AML-193 (cell line): ENCODE data around the gene CDH3.

Experiments used
- DNase-seq, 2 experiments: peaks; one replicate each; lab custom pipeline; 2025; lab: John Stamatoyannopoulos, UW

The CDH3 gene

DNA sequence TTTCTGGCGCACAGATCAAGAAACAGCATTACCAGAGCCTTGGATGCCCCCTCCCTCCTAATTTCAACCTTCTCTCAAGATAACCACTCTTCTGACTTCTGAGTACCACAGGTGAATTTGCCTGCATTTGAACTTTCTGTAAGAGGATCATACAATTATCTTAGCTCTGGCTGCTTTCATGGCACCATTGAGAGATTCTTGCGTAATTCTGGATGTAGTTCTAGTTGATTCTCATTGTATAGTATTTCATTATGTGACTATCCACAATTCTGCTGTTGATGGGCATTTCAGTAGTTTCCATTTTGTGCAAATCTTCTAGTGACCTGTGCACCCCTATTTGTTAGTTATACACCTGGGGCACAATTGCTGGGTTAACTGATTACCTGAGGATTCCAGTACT is 7.5 kb downstream of the CDH3 start:
- DNase-seq, result no peak

GRCh38 chr16:68655806-68656205 is 10.7 kb downstream of the CDH3 start:
- no peak for DNase-seq

DNA sequence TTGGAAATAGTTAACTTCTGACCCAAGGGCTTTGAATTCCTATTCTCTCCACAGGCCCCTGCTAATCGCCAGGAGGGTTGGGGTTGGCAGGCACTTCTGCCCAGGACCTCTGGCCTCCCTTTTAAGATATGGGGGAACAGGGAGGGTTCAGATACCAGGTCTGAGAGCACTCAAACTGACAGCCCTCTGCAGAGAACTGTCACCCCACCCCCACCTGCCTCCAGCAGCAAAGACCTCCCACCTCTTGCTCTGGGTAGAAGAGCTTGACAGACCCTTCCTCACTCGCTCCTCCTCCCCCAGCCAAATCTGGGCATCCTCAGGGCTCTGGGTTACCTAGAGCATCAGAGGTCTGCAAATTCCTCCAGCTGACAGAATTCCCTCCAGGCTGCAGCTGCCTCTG is 11.6 kb downstream of the CDH3 start:
- DNase-seq, result no peak

GRCh38 chr16:68658341-68658973 is 13.3 kb downstream of the CDH3 start:
- no peak for DNase-seq

- no peak for DNase-seq
Observed at GRCh38 chr16:68658974-68659360, 13.9 kb downstream of the CDH3 start.

DNA sequence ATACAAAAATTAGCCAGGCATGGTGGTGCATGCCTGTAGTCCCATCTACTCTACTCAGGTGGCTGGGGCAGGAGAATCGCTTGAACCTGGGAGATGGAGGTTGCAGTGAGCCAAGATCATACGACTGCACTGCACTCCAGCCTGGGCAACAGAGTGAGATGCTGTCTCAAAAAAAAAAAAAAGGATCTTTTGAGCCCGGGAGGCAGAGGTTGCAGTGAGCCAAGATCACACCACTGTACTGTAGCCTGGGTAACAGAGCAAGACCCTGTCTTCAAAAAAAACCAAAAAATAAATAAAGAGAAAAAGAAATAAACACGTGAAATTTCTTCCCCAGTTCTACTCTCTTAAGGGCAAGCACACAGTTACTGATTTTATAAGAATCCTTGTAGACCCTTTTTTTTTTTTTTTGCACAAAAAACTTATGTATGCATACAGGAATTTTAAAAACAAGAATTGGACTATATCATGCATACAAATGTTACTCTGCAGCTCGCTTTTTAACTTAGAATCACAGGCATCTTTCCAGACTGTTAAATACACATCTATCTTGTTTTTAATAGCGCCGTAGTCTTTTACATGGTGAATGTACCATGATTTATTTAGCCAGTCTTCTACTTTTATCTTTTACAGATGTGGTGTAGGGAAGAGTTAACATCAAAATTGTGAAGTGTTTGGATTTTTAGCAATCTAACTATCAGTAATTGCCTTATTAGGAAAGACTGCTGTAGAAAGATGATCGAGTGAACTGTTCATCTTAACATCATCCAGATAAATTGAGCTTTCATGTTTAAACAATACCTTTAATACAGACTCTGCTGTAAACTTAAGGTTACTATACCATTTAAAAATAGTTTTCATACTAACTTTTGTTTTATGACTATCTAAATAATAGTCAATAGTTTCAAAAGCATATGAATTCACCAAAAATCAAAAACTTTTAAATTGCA is 14.6 kb downstream of the CDH3 start:
- no peak for DNase-seq

- DNase-seq, result no peak
Observed at GRCh38 chr16:68660359-68660795, 15.3 kb downstream of the CDH3 start.

GRCh38 chr16:68662035-68662434 is 16.9 kb downstream of the CDH3 start:
- no peak for DNase-seq

- DNase-seq, result no peak
Observed at GRCh38 chr16:68664297-68664696, 19.2 kb downstream of the CDH3 start.

GRCh38 chr16:68665501-68665900 is 20.4 kb downstream of the CDH3 start:
- DNase-seq, result no peak

DNA sequence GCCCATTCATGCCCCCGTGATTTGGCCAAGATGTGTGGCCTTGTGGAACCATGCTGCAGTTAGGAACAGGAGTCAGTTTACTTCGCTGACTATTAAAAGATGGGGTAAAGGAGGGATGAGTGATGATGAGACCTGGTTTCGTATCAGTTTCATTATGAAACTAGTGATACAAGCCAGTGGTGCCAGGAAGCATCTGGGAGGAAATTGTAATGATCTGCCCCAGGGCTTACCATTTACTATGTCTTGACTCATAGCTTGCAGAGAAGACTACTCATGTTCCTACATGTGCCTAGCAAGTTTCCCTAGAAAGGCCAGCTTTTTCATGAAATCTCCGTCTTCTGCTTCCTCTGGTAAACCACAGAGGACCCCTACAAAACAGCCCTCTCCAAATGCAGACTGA is 23.2 kb downstream of the CDH3 start:
- DNase-seq, result no peak

DNA sequence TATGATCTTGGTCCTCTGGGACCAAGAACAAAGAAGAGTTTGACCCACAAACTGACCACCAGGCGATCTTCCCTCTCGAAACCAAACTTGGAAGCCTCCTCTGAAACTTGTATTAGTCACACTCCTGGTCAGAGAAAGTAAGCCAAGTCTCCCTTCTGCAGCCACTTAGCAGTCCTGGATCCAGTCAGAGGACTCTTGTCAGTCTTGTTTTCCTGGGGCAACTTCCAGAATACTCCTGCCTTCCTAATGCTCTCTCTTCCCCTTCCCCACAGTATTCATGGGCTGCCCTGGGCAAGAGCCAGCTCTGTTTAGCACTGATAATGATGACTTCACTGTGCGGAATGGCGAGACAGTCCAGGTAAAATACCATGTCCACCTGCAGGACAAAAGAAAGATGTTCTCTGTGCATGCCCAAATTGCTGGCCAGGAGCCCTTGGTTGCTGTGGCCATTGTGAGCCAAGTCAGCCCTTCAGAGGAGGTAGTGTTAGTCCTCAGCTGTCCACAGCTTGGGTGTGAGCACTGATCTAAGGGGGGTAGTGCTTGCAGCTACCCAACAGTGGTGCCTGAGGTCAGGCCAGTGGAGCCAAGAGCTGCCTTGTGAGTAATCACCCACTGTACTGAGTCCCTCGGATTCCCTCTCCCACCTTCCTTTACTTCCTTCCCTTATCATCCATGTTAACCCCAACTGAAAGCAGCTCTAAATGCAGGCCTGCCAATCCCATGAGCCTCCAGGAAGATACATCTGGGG is 31.2 kb downstream of the CDH3 start:
- DNase-seq, result no peak

GRCh38 chr16:68681038-68681437 is 35.9 kb downstream of the CDH3 start:
- no peak for DNase-seq

DNA sequence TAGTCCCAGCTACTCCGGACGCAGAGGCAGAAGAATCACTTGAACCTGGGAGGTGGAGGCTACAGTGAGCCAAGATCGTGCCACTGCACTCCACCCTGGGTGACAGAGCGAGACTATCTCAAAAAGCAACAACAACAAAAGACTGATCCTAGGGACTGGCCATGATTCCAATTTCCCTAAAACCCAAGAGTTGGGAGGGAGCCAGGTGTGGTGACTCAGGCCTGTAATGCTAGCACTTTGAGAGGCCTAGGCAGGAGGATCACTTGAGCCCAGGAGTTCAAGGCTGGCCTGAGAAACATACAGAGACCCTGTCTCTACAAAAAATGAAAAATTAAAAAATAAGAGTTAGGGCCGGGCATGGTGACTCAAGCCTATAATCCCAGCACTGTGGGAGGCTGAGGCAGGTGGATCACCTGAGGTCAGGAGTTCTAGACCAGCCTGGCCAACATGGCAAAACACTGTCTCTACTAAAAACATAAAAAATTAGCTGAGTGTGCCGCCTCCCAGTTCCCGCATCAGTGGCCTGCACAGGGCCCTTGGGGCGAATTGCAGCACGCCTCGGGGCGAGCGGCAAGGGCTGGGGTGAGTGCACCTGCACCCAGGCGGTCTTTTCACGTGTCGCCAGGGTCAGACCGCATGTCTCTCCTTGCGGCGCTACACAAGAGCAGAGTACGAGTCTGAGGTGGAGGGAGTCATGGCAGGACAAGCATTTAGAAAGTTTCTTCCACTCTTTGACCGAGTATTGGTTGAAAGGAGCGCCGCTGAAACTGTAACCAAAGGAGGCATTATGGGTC is 40.8 kb downstream of the CDH3 start:
- DNase-seq, result no peak

GRCh38 chr16:68686905-68687304 is 41.8 kb downstream of the CDH3 start:
- DNase-seq, result no peak

DNA sequence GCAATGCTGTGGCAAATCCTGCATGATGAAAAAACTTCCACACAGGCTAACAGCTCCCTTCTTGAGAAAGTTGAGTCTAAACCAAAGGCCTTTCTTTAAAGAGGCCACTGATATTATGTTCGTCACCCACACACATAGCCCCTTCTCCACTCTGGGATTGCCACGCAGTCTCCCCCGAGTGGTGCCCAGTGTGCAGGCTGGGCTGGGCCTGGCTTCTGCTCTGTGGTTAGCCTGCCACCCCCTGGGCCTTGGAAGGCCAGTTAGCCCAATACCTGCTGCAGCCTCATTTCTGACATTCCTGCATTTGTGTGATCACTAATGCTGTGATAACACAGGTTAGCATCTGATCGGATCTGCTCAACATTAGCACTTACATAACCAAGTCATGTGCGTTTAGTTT is 44.8 kb downstream of the CDH3 start:
- DNase-seq, result no peak

- no peak for DNase-seq
Observed at GRCh38 chr16:68695575-68695974, 50.5 kb downstream of the CDH3 start.

DNA sequence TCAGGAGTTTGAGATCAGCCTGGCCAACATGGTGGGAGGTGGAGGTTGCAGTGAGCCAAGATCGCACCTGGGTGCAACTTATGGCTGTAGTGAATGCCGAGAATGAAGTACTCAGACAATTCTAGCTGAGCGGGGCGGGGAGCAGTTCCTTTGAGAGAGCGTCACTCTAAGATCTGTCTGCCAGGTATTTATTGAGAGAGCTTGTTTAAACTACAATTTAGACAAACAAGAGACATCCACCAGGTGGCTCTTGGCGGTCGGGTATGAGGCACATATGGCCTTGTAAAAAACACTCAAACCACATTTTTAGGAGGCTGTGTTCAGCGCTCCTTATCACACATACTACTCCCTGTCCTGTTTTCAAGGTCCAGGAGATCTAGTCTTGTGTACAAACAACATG is 51.4 kb downstream of the CDH3 start:
- no peak for DNase-seq

GRCh38 chr16:68698091-68698490 is 53.0 kb downstream of the CDH3 start:
- DNase-seq, result no peak

DNA sequence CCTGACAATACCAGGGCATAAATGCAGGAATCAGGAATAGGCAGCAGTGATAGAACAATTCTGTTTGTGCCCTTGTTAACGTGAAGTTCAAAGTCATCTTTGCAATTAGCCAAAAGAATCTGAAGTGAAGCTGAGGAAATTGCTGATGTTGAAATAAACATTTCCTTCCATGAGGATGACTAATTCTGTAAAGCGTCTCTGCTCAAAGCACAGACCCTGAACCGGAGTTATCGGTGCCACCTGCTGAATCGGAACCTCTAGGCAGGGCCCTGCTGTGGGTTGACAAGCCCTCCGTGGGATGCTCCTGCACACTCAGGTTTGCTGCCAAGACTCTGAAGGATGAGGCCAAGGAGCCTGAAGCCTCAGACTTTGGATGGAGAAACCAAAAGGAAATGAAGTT is 55.0 kb downstream of the CDH3 start:
- DNase-seq, result peak in 1 of 2 experiments; percentile 12

DNA sequence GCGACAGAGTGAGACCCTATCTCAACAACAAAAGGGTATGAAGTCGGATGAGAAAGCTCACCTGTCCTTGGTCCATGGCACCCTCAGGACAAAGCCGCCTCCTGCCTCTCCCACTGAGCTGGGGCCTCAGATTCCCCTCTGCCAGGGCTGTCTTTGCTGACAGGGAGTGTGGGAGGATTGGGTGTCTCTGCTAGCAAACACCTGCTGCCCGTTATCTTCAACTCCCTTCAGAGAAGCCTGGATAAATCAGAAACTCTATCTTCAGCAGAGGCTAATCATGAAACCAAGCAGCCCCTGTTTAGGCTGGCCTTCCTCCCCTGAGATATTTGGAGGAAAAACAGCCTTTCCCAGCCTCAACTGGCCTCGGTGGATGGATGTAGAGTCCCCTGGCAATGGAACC is 55.7 kb downstream of the CDH3 start:
- no peak for DNase-seq
